IPS-NIHi11 (cell line): ENCODE measurements around the gene RELN.
"Not testable (repeated sequence)": the region's sequence is repeated elsewhere in the genome, so short reads cannot be mapped to it uniquely, and the experiment has no call there.

Source experiments
- DNase-seq: peaks from one replicate; pipeline ENCODE4 v3.0.0; 2012; ENCODE audit warnings: mixed read lengths, low spot score

Gene RELN

GRCh38 chr7:103941976-103942375 is 47.5 kb downstream of the RELN start:
- no peak for DNase-seq

GRCh38 chr7:103940382-103941268 is 48.8 kb downstream of the RELN start:
- DNase-seq, result no peak

GRCh38 chr7:103937680-103938079 is 51.8 kb downstream of the RELN start:
- DNase-seq, result no peak

GRCh38 chr7:103936558-103936957 is 52.9 kb downstream of the RELN start:
- no peak for DNase-seq

GRCh38 chr7:103934508-103934907 is 55.0 kb downstream of the RELN start:
- no peak for DNase-seq

- DNase-seq, result peak; percentile 17
These were observed 57.1 kb downstream of the RELN start for GRCh38 chr7:103932389-103932788.

GRCh38 chr7:103929901-103930311 is 59.6 kb downstream of the RELN start:
- no peak for DNase-seq

GRCh38 chr7:103928581-103928980 is 60.9 kb downstream of the RELN start:
- no peak for DNase-seq

GRCh38 chr7:103924184-103924583 is 65.3 kb downstream of the RELN start:
- no peak for DNase-seq

GRCh38 chr7:103922407-103922806 is 67.1 kb downstream of the RELN start:
- no peak for DNase-seq

GRCh38 chr7:103921692-103922091 is 67.8 kb downstream of the RELN start:
- DNase-seq, result peak; percentile 14

- no peak for DNase-seq
These were observed 70.1 kb downstream of the RELN start for GRCh38 chr7:103919272-103919868.

GRCh38 chr7:103918631-103919271 is 70.7 kb downstream of the RELN start:
- DNase-seq, result no peak

GRCh38 chr7:103915680-103916357 is 73.6 kb downstream of the RELN start:
- no peak for DNase-seq

GRCh38 chr7:103914147-103914899 is 75.1 kb downstream of the RELN start:
- no peak for DNase-seq

- no peak for DNase-seq
These were observed 76.4 kb downstream of the RELN start for GRCh38 chr7:103912891-103913605.

GRCh38 chr7:103911015-103911414 is 78.4 kb downstream of the RELN start:
- DNase-seq, result not testable (repeated sequence)

GRCh38 chr7:103905997-103906396 is 83.5 kb downstream of the RELN start:
- DNase-seq, result no peak

- no peak for DNase-seq
These were observed 86.5 kb downstream of the RELN start for GRCh38 chr7:103902917-103903316.

- not testable (repeated sequence) for DNase-seq
These were observed 92.6 kb downstream of the RELN start for GRCh38 chr7:103896826-103897225.
